Stimulated activated CD8-positive, alpha-beta memory T cell treated with anti-CD3 and anti-CD28 coated beads, Interleukin-7, amount 100 ng/mL, for 24 hours (primary cell): ENCODE data around the gene PMEL.
A peak's percentile ranks its signal among the peaks of the same experiment; 100 is the strongest.
"Not testable (repeated sequence)": the region's sequence is repeated elsewhere in the genome, so short reads cannot be mapped to it uniquely, and the experiment has no call there.

Experiments
- DNase-seq: peaks from one replicate; pipeline ENCODE4 v3.0.0-alpha.2; 2020; ENCODE audit warnings: low read depth

Gene PMEL

DNA sequence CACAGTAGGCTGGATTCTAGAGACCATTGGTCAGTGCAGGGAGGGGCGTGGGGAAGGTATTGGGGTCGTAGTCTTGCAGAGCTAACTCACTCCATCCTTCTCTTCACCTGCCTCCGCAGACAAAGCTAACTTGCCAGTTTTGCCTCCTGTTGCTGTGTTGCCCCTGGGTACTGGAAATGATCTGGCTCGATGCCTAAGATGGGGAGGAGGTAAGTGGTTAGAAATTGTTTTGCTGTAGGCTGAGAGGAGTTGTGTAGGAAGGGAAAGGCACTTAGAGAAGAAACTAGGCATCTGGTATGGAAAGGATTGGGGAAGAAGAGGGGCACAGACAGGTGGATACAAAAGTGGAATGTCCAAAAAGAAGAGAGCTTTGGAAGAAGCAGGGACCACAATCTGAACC lies 23.8 kb downstream of the PMEL start:
- DNase-seq, result no peak

DNA sequence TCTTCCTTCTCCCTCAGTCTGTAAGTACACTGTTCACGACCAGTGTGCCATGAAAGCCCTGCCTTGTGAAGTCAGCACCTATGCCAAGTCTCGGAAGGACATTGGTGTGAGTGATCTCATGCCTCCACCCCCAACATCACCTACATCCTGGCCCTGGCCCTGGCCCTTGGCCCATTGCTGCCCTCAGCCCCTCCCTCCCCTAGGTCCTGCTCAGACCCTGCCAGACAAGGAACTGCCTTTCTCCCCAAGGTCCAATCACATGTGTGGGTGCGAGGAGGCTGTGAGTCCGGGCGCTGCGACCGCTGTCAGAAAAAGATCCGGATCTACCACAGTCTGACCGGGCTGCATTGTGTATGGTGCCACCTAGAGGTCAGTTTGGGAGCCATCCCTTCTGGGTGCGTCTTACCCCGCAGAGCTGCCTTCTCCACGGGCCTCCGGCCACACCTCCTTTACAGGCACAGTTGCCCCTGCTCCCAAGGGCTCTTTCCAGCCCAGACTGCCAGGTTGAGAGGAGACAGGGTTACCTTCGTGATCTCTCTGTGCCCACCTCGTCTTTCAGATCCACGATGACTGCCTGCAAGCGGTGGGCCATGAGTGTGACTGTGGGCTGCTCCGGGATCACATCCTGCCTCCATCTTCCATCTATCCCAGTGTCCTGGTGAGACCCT lies 25.6 kb downstream of the PMEL start:
- DNase-seq, result peak; percentile 67

DNA sequence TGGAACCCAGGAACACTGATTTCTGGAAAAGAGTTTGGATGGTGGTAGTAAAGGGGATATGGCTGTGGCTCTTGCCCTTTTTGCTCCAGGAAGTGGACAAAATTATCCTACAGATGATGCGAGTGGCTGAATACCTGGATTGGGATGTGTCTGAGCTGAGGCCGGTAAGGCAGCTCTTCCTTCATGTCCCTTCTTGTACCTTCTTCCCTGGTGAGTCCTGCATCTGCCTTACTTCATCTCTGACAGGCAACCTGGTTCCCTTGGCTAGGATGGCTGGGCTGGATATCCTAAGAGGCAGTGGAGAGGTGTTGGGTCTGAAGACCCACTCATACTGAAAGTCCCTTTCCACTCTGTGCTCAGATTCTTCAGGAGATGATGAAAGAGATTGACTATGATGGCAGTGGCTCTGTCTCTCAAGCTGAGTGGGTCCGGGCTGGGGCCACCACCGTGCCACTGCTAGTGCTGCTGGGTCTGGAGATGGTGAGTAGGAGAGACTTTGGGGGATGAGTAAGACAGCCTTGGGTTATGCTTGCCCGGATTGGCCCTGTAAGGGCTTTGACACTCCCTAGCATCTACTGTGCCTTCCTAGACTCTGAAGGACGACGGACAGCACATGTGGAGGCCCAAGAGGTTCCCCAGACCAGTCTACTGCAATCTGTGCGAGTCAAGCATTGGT lies 26.9 kb downstream of the PMEL start:
- DNase-seq, result no peak

DNA sequence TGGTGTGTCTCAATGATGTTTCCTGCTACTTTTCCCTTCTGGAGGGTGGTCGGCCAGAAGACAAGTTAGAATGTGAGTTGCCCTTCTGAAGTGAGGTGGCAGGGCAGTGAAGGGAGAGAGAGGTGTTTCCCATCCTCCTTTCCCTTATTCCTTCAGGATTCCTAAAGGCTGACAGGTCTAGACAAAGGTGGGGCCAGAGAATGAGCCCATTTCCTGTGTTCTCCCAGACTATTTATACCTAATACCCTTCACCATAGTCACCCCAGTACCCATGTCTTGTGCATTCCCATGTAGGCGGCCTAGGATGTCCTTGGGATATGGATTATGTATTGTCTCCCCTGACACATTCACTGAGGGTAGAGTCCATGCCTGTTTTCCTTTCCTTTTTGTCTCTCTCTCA lies 27.9 kb downstream of the PMEL start:
- no peak for DNase-seq

DNA sequence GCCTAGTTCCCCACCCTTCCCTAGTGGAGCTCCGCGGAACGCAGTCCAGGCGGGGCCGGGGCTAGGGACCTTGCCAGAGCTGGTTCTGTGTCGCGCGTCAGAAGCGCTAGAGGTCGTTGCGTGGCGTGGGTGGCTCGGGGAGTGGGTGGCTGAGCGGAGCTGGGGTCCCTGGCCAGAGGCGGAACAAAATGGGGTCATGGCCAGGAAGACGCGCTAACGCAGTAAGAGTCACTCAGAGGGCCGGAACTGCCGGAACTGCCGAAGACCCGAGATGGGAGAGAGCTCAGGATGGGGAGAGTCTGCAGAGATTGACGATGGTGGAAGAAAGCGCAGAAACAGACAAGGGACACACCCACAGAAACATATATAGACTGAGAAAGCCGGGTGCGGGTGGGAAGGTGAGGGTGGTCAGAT lies 30.1 kb downstream of the PMEL start:
- DNase-seq, result no peak

DNA sequence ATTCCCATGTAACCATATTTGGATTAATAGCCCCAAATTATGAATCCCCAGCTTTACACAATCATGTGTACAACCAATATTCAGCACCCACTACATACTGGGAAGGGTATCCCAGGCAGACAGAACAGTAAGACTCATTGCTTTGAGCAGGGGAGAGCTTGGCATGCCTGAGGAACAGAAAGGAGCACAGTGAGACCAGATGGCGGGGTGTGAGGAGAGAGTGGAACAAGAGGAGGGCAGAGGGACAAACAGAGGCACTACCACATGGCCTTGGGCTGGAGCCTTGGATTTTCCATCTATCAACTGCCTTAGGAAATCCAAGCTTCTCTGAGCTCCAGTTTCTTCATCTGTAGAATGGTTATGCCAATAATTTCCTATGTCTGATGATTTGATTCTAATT lies 31.1 kb downstream of the PMEL start:
- no peak for DNase-seq

DNA sequence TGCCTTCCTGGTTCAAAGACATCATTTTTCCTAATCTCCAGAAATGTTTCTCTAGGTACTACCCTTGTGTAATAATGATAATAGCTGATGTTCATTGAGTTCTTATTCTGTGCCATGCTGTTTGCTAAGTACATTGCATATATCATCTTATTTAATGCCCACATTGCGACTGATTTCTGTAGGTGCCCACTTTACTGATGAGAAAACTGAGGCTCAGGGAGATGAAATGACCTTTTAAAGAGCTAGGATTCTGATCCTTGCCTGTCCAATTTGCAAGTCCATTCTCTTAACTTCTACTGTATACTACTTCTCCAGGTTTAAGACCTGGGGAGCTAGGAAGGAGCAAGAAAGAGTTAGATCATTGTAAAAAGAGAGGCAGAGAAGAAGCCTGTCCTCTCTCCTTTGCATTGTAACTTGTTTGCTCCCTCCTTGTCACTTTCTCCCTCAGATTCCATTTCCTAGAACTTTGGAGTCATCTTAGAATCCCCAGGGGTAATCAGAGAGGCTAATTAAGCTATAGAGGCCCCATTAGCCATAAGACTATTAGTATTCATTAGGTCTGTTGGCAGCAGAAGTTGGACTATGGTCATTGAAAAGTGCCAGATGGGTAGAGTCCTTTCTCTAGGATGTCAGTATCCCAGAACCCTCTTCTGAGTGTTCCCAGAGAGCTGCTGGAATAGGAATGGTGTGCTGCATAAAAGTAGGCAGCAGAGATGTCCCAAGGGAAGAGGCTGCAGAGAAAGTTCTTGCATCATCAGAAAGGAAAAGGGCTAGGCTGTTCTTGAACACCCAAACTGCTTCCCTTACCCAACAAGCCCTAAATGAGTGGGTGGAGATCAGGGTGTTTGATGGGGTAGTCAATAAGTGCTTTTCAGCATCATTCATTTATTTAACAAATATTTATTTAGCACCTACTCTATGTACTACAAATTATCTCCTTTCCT lies 31.8 kb downstream of the PMEL start:
- DNase-seq, result no peak

DNA sequence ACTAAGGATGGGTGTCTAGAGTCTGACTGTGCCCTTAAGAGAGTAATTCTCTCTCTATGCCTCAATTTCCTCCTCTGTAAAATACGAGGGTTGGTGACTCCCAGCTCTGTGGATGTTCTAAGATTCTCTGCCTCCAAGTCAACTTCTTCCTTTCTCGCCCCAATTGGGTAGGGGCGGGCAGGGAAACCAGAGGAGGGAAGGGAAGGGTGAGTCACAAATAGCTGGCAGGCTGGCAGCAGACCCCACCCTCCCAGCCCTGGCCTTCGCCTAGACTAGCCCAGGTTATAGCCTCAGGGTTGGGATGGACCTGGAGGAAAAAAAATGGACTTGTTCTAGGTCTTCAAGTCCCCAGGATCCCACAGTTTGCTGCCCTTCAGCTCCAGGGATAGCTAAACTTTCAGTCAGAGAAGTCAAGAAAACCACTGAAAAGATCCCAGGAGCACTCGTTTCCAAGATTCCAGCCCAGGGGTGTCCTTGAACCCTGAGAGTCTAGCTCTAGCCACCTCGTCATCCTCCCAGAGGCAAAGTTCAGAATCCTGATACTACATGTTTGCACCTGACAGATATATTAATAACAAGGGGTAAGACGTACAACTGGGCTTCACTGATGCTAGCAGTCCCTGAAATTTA lies 32.6 kb downstream of the PMEL start:
- no peak for DNase-seq

DNA sequence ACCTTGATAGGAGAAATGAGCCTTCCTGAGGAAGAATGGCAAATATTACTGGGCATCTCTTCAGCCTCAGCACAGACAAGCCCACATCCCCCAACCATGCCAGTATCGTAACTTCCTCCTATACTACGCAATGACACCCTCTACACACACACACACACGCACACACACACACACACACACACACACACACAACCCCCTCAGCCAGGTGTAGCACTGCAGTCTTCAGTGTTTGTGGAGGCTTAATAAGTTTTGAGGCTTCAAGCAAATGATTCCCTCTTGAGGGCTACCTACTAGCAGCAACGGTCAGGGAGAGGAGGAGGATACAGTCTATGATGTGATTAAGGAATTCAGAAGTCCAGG lies 33.3 kb downstream of the PMEL start:
- DNase-seq, result no peak

DNA sequence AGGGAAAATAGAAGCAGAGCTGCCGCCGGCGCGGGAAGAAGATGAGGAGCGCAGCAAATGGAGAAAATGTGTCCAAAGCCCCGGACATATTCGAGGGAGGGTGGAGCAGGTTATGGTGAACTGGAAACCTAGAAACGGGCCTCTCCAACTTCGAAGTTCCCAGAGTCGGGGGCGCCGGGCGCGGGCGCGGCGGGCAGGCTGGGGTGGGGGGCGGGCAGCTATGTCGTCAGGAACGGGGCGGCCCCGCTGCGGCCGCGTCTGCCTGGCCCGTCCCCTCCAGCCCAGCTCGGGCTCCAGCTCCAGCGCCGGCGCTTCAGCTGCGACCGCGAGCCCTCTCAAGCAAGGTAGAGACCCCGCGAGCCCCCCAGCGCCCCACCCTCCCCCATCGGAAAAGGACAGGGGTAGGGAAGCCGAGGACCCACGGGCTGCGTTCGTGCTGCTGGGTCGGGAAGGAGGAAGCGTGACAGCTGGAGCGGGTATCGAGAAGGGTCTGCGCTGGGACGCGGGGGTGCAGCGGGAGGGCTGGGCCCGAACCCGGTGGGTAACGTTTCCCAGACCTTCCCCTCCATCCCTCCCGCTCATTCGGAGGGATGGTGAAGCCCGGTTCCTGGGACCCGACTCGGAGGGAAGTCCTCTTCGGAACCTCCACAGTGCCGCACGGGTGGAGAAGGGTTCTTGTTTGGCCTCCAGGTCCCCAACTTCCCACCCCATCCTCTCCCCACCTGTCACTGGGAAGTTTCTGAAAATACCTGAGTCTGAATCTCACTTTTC lies 33.9 kb downstream of the PMEL start:
- DNase-seq, result no peak

DNA sequence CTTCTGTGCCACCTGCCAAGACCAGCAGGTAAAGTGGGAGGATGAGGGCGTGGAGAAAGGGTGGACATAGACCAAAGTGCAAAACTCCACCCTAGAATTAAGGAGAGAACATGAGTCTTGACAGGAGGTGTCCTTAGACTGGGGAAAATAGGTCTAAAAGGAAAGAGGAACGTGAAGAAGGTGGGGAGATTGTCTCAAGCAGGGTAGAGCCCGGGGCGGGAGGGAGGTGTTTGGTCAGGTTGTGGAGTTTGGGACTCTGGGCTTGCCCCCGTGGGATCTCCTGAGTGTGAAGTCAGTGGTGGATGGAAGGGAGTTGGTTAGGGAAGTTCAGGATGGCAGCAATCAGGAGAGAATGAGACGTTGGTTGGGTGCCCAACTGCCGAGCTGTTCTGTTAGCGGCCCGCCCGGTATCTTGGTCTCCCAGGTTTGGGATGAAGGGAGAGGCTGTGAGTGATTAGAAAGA lies 34.5 kb downstream of the PMEL start:
- DNase-seq, result no peak

DNA sequence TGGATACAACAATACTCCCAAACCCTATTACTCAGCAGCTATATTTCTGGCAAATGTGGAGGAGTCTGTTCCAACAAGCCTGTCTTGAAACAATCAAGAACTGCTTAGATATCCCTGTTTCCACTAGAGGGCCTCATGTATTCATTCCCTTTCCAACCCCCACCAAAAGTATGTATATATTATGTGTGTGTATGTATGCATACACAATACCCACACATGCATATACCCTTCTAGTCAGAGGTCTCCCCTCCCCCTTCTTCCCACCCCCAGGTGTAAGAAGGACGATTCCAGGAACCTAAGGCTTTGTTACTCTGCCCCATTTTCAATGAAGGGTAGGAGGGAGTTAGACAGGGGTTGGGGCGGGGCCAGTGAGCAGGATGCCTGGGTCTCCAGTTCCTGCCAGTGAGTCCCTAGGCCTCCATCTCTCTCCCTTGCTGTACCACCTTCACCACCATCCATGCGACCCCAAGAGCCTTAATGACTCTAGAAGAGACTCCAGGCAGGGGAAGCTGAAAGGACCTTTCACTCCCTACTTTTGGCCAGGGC lies 35.0 kb downstream of the PMEL start, which contains the start of gene DGKA:
Gene DGKA (plus strand): TSS at position 392 of the 546 bp plus-strand sequence. CDS start 5,342 bp downstream, outside the sequence.
- DNase-seq, result peak; percentile 61

DNA sequence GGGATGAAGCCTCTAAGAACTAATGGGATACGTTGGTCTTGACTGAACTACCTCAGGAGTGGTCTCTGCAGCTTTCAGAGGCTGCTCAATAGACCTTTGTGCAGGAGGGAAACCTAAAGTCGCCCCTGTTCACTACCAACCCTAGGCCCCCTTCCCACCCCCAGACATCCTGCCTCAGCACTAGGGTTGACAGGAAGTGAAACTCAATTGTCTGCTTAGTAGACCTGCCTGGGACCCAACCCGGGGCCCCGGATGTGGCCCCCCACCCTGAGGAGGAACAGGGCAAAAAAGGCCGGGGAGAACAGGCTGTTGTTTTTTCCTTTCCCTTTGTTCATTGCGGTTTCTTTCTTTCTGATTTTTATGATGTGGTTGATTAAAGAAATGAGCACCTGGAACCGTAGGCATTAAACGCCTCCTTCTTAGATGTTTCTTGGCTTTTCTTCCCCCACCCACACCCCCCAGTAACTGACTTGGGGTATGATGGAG lies 36.5 kb downstream of the PMEL start:
- peak; percentile 58 for DNase-seq

DNA sequence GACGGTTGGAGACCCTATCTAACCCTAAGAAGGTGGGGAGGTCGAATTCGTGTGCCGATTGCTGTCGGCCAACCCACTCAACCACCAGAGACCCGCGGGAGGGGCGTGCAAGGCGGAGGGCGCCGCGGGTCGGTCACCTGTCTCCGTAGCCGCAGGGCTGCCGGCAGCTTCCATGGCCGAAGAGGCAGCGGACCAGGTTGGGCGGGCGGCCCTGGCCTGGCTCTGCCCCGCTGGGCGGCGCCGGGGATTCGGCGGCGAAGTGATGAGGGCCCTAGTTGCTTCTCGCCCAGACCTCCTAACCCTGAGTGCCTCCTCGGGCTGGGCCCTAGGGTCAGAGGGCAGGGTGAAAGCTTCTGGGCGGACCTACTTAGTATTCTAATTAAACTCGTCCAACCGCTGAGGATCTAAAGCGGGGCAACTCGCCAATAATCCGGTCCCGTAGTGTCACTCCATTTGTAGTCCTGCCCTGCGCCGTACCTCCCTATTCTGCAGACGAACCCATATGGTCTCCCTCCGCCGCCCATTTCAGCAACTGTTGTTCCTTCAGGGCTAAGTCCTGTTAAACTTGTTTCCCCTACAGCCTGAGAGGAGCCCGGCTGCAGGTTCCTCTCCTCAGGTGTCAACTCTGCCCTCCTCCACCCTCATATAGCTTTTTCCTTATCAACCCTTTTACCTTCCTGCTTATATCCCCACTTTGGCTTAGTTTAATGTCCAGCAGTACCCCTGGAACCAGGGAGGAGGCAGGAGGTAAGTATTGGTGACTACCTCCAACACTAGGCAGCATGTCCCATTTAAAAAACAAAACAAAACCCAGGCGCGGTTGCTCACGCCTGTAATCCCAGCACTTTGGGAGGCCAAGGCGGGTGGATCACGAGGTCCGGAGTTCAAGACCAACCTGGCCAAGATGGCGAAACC lies 38.0 kb downstream of the PMEL start, which contains the start of gene PYM1:
Gene PYM1 (minus strand): TSS at position 307 of the 915 bp plus-strand sequence. CDS start 133 bp downstream, at position 174.
- DNase-seq, result peak; percentile 45

DNA sequence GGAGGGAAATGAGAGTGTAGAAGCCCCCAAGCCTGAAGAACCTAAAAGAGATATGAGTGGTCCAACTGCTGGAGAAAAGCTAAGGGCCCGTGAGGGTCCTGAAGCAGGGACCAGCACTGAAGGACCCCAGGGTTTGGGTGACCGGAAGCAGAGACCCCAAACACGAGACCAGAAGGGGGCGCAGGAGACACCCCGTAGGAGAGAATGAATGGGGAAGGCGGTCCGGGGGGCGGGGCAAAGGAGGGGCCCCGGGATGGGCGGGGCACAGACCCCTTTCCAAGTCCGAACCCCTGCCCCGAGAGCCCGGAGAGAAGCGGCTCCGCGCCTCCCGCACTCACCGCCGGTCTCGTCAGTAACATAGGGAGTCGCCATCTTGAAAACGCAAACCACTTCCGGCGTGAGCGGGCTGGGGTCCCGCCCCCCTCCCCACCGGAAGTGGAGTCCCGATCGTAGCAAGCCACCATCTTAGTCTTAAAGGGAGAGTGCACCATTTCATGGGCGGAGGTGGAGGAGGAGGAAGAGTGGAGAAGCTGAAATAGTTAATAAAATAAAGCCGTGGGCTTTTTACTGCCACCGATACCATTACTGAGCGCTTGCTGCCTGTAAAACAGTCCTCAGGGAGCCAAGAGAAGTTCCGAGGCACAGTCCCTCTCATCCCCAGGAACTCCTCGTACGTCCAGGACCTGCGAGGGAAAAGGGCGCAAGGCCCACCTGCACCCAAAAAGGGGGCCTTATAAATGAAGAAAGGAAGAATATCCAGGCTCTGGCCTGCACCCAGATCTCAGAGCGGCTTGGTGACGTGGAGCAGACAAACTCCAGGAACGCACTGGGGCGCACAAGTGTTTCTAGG lies 38.9 kb downstream of the PMEL start:
- DNase-seq, result peak; percentile 86

DNA sequence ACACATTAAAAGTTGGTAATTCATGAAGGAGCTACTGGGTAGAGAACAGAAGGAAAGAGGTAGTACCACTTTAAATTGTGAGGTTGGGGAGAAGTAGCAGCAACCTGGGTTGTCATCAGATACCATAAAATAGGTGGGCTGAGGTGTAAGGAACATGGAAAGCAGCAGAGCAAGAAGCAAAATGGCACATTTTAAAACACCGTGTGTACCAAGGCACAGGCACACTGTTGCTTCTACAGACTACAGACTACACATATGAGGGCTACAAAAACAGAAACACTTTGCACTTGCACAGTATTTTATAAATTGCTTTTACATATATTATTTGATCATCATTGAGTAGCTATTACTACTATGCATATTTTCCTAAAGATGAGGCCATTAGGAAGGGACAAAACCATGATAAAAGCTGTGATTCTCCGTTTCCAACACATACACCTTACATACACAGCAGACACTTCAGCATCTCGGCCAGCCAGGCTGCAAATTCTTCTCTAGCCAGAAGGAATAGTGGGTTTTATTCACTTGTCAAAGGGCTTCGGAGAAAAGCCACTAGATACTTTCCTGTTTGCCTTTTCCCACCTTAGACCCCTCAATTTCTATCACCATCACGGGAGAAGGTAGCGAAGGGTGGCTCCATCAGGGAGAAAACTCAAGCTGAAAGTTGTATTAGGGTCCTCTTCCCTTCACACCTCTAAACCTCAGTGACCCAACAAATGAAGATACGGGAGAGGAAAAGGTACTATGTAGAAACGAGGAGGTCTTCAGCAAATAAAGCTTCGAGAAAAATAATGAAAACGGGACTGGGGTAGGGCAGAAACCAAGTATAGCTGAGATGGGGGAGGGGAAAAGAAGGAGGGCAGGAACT lies 39.7 kb downstream of the PMEL start:
- no peak for DNase-seq

DNA sequence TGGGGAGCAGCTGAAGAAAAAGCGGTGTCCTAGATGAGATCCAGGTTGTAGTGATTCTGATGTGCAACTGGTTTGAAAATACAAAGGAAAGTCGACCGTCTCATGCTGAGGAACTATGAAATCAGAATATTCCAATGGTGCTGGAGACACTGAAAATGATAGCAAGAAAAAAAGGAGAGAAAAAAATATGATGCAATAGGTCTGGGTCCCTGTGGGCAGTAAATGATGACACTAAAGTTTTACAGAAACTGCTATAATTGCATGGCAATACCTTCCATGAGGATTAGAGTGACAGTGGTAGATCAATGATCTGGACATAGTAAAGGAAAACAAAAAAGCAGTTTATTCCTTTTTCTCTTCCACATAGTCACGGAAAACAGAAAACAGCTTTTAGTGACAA lies 40.5 kb downstream of the PMEL start:
- DNase-seq, result no peak

DNA sequence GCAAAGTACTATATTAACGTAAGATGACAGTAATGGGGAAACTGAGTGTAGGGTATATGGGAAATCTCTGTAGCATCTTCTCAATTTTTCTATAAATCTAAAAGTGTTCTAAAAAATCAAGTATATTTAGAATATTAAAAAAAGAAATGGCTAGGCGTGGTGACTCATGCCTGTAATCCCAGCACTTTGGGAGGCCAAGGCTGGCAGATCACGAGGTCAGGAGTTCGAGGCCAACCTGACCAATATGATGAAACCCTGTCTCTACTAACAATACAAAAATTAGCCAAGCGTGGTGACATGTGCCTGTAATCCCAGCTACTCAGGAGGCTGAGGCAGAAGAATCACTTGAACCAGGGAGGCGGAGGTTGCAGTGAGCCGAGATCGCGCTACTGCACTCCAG lies 42.2 kb downstream of the PMEL start:
- not testable (repeated sequence) for DNase-seq
